GM19193 (cell line): ENCODE measurements around the gene THRA.

Experiments
- POLR2A ChIP-seq: IDR thresholded peaks from 4 replicates; pipeline ENCODE4 v1.6.1; 2011; ENCODE audit not compliant: insufficient read depth, insufficient read length; ENCODE audit errors: extremely low read depth

Gene THRA

GRCh38 chr17:40095351-40095943, 32.7 kb downstream of the THRA start:
- TF ChIP-seq POLR2A = no peak

- peak; percentile 59 for TF ChIP-seq POLR2A
Measured at GRCh38 chr17:40095944-40096791, 33.4 kb downstream of the THRA start.

GRCh38 chr17:40097087-40097486, 34.3 kb downstream of the THRA start:
- no peak for TF ChIP-seq POLR2A

- no peak for TF ChIP-seq POLR2A
Measured at GRCh38 chr17:40097931-40098845, 35.4 kb downstream of the THRA start.

- no peak for TF ChIP-seq POLR2A
Measured at GRCh38 chr17:40098846-40099618, 36.3 kb downstream of the THRA start.

- no peak for TF ChIP-seq POLR2A
Measured at GRCh38 chr17:40099619-40100418, 37.1 kb downstream of the THRA start.

- TF ChIP-seq POLR2A = peak; percentile 64
Measured at GRCh38 chr17:40100419-40100668, 37.6 kb downstream of the THRA start, which contains the start of gene NR1D1. Gene NR1D1 (minus strand): TSS chr17:40100589. CDS start chr17:40100094, 495 bp downstream.

- peak; percentile 2 for TF ChIP-seq POLR2A
Measured at GRCh38 chr17:40100669-40101366, 38.1 kb downstream of the THRA start.

- TF ChIP-seq POLR2A = no peak
Measured at GRCh38 chr17:40101367-40102210, 38.8 kb downstream of the THRA start.

- no peak for TF ChIP-seq POLR2A
Measured at GRCh38 chr17:40103071-40103661, 40.4 kb downstream of the THRA start.

GRCh38 chr17:40103688-40104087, 40.9 kb downstream of the THRA start:
- no peak for TF ChIP-seq POLR2A
